HL-60 (cell line): Measurements from ENCODE around the gene FLT3LG.
A peak's percentile ranks its signal among the peaks of the same experiment; 100 is the strongest.

Source experiments
- DNase-seq, 2 experiments: peaks; one replicate each; pipeline ENCODE4 v3.0.0-alpha.2; 2010 to 2020; ENCODE audit warnings: low read depth in 1 of 2, low spot score in 1 of 2
- H3K27ac ChIP-seq: fragments of 250-450 bp; sonication (Bioruptor Pico); replicated peaks from 2 replicates; pipeline ENCODE4 v1.5.1; 2020; ENCODE audit warnings: mild to moderate bottlenecking, moderate library complexity
- H3K27me3 ChIP-seq: fragments of 250-450 bp; sonication (Bioruptor Pico); 2 replicates; pipeline ENCODE4 v1.5.1; 2021; ENCODE audit warnings: mild to moderate bottlenecking, moderate library complexity; ENCODE audit not compliant: insufficient read depth, poor library complexity, severe bottlenecking
- H3K4me3 ChIP-seq: replicated peaks from 2 replicates; pipeline ENCODE4 v1.5.1; 2011; ENCODE audit warnings: mild to moderate bottlenecking, control low read depth, low read length; ENCODE audit not compliant: insufficient read depth
- CTCF ChIP-seq: IDR thresholded peaks from one replicate; pipeline ENCODE4 v1.5.1; 2011; ENCODE audit warnings: low read length, control low read depth, inconsistent platforms; ENCODE audit not compliant: insufficient read depth
- GABPA ChIP-seq: IDR thresholded peaks from 2 replicates; pipeline ENCODE4 v1.6.1; 2012; ENCODE audit warnings: low read depth
- POLR2AphosphoS5 ChIP-seq: IDR thresholded peaks from 2 replicates; pipeline ENCODE4 v1.6.1; 2012; ENCODE audit warnings: low read depth
- REST ChIP-seq: IDR thresholded peaks from 2 replicates; pipeline ENCODE4 v1.6.1; 2012; ENCODE audit warnings: low read depth; ENCODE audit not compliant: insufficient replicate concordance
- SPI1 ChIP-seq: IDR thresholded peaks from 2 replicates; pipeline ENCODE4 v1.6.1; 2012; ENCODE audit warnings: low read depth, mild to moderate bottlenecking, borderline replicate concordance

FLT3LG gene

GRCh38 chr19:49465371-49465770, 8.6 kb upstream of the FLT3LG start:
- H3K27me3 ChIP-seq, result no peaks in the 10 kb centered on the region
- TF ChIP-seq REST (no peak), SPI1 (no peak), GABPA (no peak), CTCF (no peak), POLR2AphosphoS5 (no peak)
- DNase-seq, result no peak
- H3K4me3 ChIP-seq, result no peak overlapping the region
- no peak overlapping the region for H3K27ac ChIP-seq

GRCh38 chr19:49468199-49468598, 5.8 kb upstream of the FLT3LG start:
- no peak overlapping the region for H3K27ac ChIP-seq
- DNase-seq, result no peak
- H3K27me3 ChIP-seq, result no peaks in the 10 kb centered on the region
- no peak overlapping the region for H3K4me3 ChIP-seq
- TF ChIP-seq SPI1, result no peak
- no peak for TF ChIP-seq GABPA
- no peak for TF ChIP-seq REST

GRCh38 chr19:49468746-49469447, 5.1 kb upstream of the FLT3LG start:
- no peak overlapping the region for H3K4me3 ChIP-seq
- DNase-seq, result peak in 1 of 2 experiments; percentile 52
- no peak overlapping the region for H3K27ac ChIP-seq
- no peaks in the 10 kb centered on the region for H3K27me3 ChIP-seq
- peak; percentile 47; the same call in 1 of the 2 replicates for TF ChIP-seq SPI1
- TF ChIP-seq REST, result no peak
- no peak for TF ChIP-seq POLR2AphosphoS5

- H3K27ac ChIP-seq, result no peak overlapping the region
- H3K4me3 ChIP-seq, result no peak overlapping the region
- no peaks in the 10 kb centered on the region for H3K27me3 ChIP-seq
- no peak for TF ChIP-seq SPI1
- TF ChIP-seq GABPA, result no peak
- TF ChIP-seq POLR2AphosphoS5, result no peak
- no peak for TF ChIP-seq CTCF
- no peak for TF ChIP-seq REST
- peak in 1 of 2 experiments; percentile 54 for DNase-seq
These were observed 4.0 kb upstream of the FLT3LG start for GRCh38 chr19:49469828-49470614.
